ENCODE results near the gene NUP98.
A peak's percentile ranks its signal among the peaks of the same experiment; 100 is the strongest.

NUP98 gene

GRCh38 chr11:3834349-3834663 is 37.0 kb upstream of the NUP98 start:
- Mint-ChIP-seq H3K27me3 (no peaks in the 10 kb centered on the region), H3K4me1 (peaks cover 75% of the 10 kb centered on the region), H3K27ac (peak overlapping the region; percentile 87), H3K9me3 (no peaks in the 10 kb centered on the region), H3K4me3 (peak overlapping the region; percentile 61), H3K36me3 (peaks cover 13% of the 10 kb centered on the region)
- ATAC-seq (ENCODE audit: low read depth): no peak
- no peak for DNase-seq (ENCODE audit: low spot score in 2 of 2)

DNA sequence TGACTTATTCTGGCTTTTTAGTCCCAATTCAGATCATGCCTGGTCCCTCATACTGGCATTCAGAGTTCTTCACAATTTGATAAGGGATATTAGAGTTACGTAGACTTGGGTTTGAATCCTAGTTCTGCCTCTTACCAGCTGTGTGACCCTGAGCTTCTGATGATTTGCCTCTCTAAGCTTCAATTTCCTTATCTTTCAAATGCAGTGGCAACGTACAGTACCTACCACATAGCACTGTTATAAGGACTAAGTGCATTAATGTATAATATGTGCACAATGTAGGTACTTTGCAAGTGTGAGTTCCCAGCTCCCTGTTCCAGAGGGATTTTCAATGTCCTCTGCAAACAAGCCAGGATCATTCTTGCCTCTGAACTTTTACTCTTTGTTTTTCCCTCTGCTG is 36.1 kb upstream of the NUP98 start:
- peaks cover 69% of the 10 kb centered on the region for H3K4me1 Mint-ChIP-seq
- H3K4me3 Mint-ChIP-seq: no peak overlapping the region
- H3K27me3 Mint-ChIP-seq: no peaks in the 10 kb centered on the region
- peak overlapping the region; percentile 87 for H3K27ac Mint-ChIP-seq
- no peaks in the 10 kb centered on the region for H3K9me3 Mint-ChIP-seq
- ATAC-seq (ENCODE audit: low read depth): no peak
- H3K36me3 Mint-ChIP-seq: peaks cover 13% of the 10 kb centered on the region
- DNase-seq (ENCODE audit: low spot score in 2 of 2): no peak

GRCh38 chr11:3832816-3833215 is 35.5 kb upstream of the NUP98 start:
- H3K9me3 Mint-ChIP-seq: no peaks in the 10 kb centered on the region
- peaks cover 16% of the 10 kb centered on the region for H3K36me3 Mint-ChIP-seq
- peaks cover 63% of the 10 kb centered on the region for H3K4me1 Mint-ChIP-seq
- peak overlapping the region; percentile 87 for H3K27ac Mint-ChIP-seq
- DNase-seq (ENCODE audit: low spot score in 2 of 2): no peak
- no peaks in the 10 kb centered on the region for H3K27me3 Mint-ChIP-seq
- ATAC-seq (ENCODE audit: low read depth): no peak
- peak overlapping the region; percentile 24 for H3K4me3 Mint-ChIP-seq

- peaks cover 60% of the 10 kb centered on the region for H3K4me1 Mint-ChIP-seq
- no peak overlapping the region for H3K4me3 Mint-ChIP-seq
- H3K27me3 Mint-ChIP-seq: no peaks in the 10 kb centered on the region
- peaks cover 26% of the 10 kb centered on the region for H3K36me3 Mint-ChIP-seq
- no peak for DNase-seq (ENCODE audit: low spot score in 2 of 2)
- no peak for ATAC-seq (ENCODE audit: low read depth)
- H3K27ac Mint-ChIP-seq: peak overlapping the region; percentile 87
- H3K9me3 Mint-ChIP-seq: no peaks in the 10 kb centered on the region
These were observed 34.3 kb upstream of the NUP98 start for GRCh38 chr11:3831378-3832239.

DNA sequence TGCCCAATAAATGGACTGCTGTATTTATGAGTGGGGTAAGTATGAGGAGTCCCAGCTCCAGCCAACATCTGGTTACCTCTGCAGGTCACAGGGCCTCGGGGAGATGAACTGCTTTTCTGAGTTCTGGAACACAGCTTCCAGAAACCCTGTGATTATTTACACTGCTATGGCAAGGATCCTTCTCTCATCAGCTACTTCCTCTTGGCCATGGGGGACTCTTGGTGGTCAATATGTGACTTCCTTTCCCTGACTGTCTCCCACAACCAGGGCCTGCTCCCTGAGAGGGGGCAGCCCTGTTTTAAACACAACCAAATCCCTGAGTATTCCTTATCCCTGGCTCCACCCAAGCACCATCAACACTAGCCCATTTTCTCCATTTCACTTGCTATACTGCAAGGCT is 33.4 kb upstream of the NUP98 start:
- no peaks in the 10 kb centered on the region for H3K9me3 Mint-ChIP-seq
- H3K4me3 Mint-ChIP-seq: no peak overlapping the region
- peak overlapping the region; percentile 87 for H3K27ac Mint-ChIP-seq

GRCh38 chr11:3830088-3830487 is 32.7 kb upstream of the NUP98 start:
- H3K27me3 Mint-ChIP-seq: no peaks in the 10 kb centered on the region
- H3K27ac Mint-ChIP-seq: peak overlapping the region; percentile 67
- H3K4me3 Mint-ChIP-seq: no peak overlapping the region
- H3K36me3 Mint-ChIP-seq: peaks cover 25% of the 10 kb centered on the region
- H3K9me3 Mint-ChIP-seq: no peaks in the 10 kb centered on the region
- H3K4me1 Mint-ChIP-seq: peaks cover 54% of the 10 kb centered on the region
- ATAC-seq (ENCODE audit: low read depth) (no peak), DNase-seq (ENCODE audit: low spot score in 2 of 2) (no peak)

More for the DNA sequence above, 33.4 kb upstream of the NUP98 start:
- DNase-seq (ENCODE audit: low spot score in 2 of 2): no peak
- ATAC-seq (ENCODE audit: low read depth): no peak
- Mint-ChIP-seq H3K27me3 (no peaks in the 10 kb centered on the region), H3K36me3 (peaks cover 28% of the 10 kb centered on the region), H3K4me1 (peaks cover 58% of the 10 kb centered on the region)

DNA sequence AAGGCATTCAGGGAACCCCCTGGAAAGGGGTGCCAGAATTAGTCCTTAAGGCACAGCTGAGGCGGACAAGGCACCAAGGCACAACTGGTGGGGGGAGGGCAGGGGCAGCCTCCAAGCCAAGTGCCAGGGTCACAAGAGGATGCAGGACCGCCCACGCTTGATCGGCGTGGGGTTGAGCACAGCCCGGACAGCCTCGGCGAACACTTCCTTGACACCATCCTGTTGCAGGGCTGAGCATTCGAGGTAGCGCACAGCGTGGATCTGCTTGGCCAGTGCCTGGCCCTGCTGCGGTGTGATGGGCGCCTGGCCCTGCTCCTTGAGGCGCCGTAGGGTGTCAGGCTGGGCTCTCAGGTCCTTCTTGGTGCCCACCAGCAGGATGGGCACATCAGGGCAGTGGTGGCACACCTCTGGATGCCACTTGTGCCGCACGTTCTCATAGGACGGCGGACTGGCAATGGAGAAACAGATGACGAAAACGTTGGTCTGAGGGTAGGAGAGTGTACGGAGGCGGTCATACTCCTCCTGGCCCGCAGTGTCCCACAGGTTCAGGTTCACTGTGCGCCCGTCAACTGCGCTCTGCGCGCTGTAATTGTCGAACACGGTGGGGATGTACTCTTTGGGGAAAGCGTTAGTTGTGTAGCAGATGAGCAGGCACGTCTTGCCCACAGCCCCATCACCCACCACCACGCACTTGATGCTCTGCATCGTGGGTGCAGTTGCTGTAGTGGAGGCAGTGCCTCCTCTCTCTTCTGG is 30.3 kb upstream of the NUP98 start:
- Mint-ChIP-seq H3K4me3 (no peak overlapping the region), H3K27me3 (no peaks in the 10 kb centered on the region), H3K9me3 (no peaks in the 10 kb centered on the region), H3K4me1 (peaks cover 43% of the 10 kb centered on the region), H3K27ac (peak overlapping the region; percentile 55), H3K36me3 (peaks cover 20% of the 10 kb centered on the region)
- ATAC-seq (ENCODE audit: low read depth) (no peak), DNase-seq (ENCODE audit: low spot score in 2 of 2) (no peak)

GRCh38 chr11:3826721-3827120 is 29.4 kb upstream of the NUP98 start:
- ATAC-seq (ENCODE audit: low read depth) (no peak), DNase-seq (ENCODE audit: low spot score in 2 of 2) (no peak)
- H3K36me3 Mint-ChIP-seq: peaks cover 19% of the 10 kb centered on the region
- no peaks in the 10 kb centered on the region for H3K9me3 Mint-ChIP-seq
- peak overlapping the region; percentile 89 for H3K27ac Mint-ChIP-seq
- H3K4me3 Mint-ChIP-seq: no peak overlapping the region
- no peaks in the 10 kb centered on the region for H3K27me3 Mint-ChIP-seq
- peaks cover 34% of the 10 kb centered on the region for H3K4me1 Mint-ChIP-seq

GRCh38 chr11:3825473-3826154 is 28.3 kb upstream of the NUP98 start:
- Mint-ChIP-seq H3K9me3 (no peaks in the 10 kb centered on the region), H3K36me3 (peaks cover 16% of the 10 kb centered on the region), H3K27ac (peak overlapping the region; percentile 89), H3K27me3 (no peaks in the 10 kb centered on the region), H3K4me1 (peaks cover 23% of the 10 kb centered on the region), H3K4me3 (no peak overlapping the region)
- no peak for ATAC-seq (ENCODE audit: low read depth)
- no peak for DNase-seq (ENCODE audit: low spot score in 2 of 2)

DNA sequence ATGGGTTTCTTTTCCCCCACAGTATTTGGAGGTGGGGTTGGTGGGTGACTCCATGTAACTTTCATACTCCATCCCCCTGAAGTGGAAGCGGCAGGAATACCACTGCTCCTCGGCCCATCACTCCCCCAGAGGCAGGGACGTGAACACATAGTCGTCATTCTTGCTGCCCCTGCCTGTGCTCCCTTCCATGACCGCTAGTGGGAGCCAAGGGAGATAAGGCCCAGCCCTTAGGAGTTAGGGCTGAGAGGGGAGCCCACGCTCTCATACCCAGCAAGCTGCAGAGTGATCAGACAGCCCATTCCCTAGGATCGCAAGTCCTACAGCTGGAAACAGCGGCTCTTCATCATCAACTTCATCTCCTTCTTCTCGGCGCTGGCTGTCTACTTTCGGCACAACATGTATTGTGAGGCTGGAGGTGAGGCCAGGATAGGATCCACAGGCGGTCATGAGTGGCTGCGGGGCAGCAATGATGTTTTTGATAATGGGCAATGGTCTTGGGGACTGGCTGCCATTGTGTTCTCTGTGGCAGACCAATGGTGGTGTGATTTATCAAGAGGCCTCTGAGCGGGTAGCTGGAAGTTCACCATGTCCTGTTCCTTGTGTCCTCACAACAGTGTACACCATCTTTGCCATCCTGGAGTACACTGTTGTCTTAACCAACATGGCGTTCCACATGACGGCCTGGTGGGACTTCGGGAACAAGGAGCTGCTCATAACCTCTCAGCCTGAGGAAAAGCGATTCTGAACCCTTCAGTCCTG is 27.5 kb upstream of the NUP98 start:
- Mint-ChIP-seq H3K36me3 (peaks cover 16% of the 10 kb centered on the region), H3K27ac (peak overlapping the region; percentile 89), H3K27me3 (no peaks in the 10 kb centered on the region), H3K4me3 (no peak overlapping the region), H3K4me1 (peaks cover 23% of the 10 kb centered on the region), H3K9me3 (no peaks in the 10 kb centered on the region)
- ATAC-seq (ENCODE audit: low read depth) (peak; percentile 97), DNase-seq (ENCODE audit: low spot score in 2 of 2) (peak; percentile 80 to 82)

GRCh38 chr11:3823762-3824506 is 26.6 kb upstream of the NUP98 start:
- Mint-ChIP-seq H3K4me3 (no peak overlapping the region), H3K9me3 (no peaks in the 10 kb centered on the region), H3K4me1 (peaks cover 23% of the 10 kb centered on the region), H3K36me3 (peaks cover 16% of the 10 kb centered on the region), H3K27ac (peak overlapping the region; percentile 89), H3K27me3 (no peaks in the 10 kb centered on the region)
- no peak for ATAC-seq (ENCODE audit: low read depth)
- DNase-seq (ENCODE audit: low spot score in 2 of 2): no peak

- peaks cover 16% of the 10 kb centered on the region for H3K36me3 Mint-ChIP-seq
- H3K27me3 Mint-ChIP-seq: no peaks in the 10 kb centered on the region
- no peaks in the 10 kb centered on the region for H3K9me3 Mint-ChIP-seq
- DNase-seq (ENCODE audit: low spot score in 2 of 2): no peak
- peaks cover 23% of the 10 kb centered on the region for H3K4me1 Mint-ChIP-seq
- ATAC-seq (ENCODE audit: low read depth): no peak
- no peak overlapping the region for H3K4me3 Mint-ChIP-seq
- no peak overlapping the region for H3K27ac Mint-ChIP-seq
These were observed 25.9 kb upstream of the NUP98 start for GRCh38 chr11:3823303-3823702.

GRCh38 chr11:3822312-3822711 is 25.0 kb upstream of the NUP98 start:
- H3K36me3 Mint-ChIP-seq: peaks cover 12% of the 10 kb centered on the region
- H3K4me1 Mint-ChIP-seq: peaks cover 19% of the 10 kb centered on the region
- ATAC-seq (ENCODE audit: low read depth): no peak
- H3K27me3 Mint-ChIP-seq: no peaks in the 10 kb centered on the region
- H3K27ac Mint-ChIP-seq: no peak overlapping the region
- H3K9me3 Mint-ChIP-seq: no peaks in the 10 kb centered on the region
- no peak for DNase-seq (ENCODE audit: low spot score in 2 of 2)
- no peak overlapping the region for H3K4me3 Mint-ChIP-seq
